Lower leg skin (tissue), 4 donors: ENCODE measurements around the gene LY6G6D. TPM values are rescaled to one million over a fixed set of nuclear protein-coding genes. Genes with fewer than 3 reads are reported as not detected.

Source experiments
- DNase-seq, 2 donors: peaks; one replicate each; pipeline ENCODE4 v3.0.0-alpha.2; 2019; ENCODE audit warnings: low spot score in 2 of 2
- H3K4me3 ChIP-seq: fragments of 200-600 bp; sonication (generic); 2 replicates; pipeline ENCODE4 v1.5.1; 2017; ENCODE audit warnings: mild to moderate bottlenecking, low read depth; ENCODE audit not compliant: poor library complexity, severe bottlenecking
- CTCF ChIP-seq, 3 donors: fragments of 450-650 bp; IDR thresholded peaks; one replicate each; pipeline ENCODE4 v1.5.1; 2016; ENCODE audit warnings: antibody characterized with exemption in 3 of 3, mild to moderate bottlenecking in 3 of 3, moderate library complexity in 2 of 3
- POLR2A ChIP-seq, 2 donors: fragments of 450-650 bp; IDR thresholded peaks; one replicate each; pipeline ENCODE4 v1.6.1; 2016 to 2017; ENCODE audit warnings: antibody characterized with exemption in 2 of 2, mild to moderate bottlenecking in 1 of 2, moderate library complexity in 1 of 2
- WGBS, 2 donors: methylation state at CpG; one replicate each; pipeline ENCODE4 v1.1.5; 2018; 5-methylcytosine and 5-hydroxymethylcytosine counted together
- intact Hi-C: fragments of 100-400 bp; cut with DNase I; formaldehyde crosslinking; loops from one replicate; pipeline ENCODE4 v1.15.0; 2023; ENCODE audit warnings: low total_unique reads
- total RNA-seq, 4 donors: library from RNA; depleted of rRNA; stranded (reverse); fragments of >200 nt; gene quantifications; one replicate each; pipeline ENCODE4 v1.1.0, GENCODE V29; 2016

LY6G6D gene
- total RNA-seq, 4 donors from 2014 or later: 9.5 TPM; not detected in 3

GRCh38 chr6:31700740-31701401 lies 14.3 kb upstream of the LY6G6D start:
- TF ChIP-seq POLR2A (IDR thresholded peaks at IDR 0.05): no peak
- no peak for TF ChIP-seq CTCF (IDR thresholded peaks at IDR 0.05)
- 76 to 82% methylated on average over 5 of the region's 5 CpGs for WGBS, 2 donors
- intact Hi-C loops: no loop called here
- no peak for DNase-seq
- no peak overlapping the region for H3K4me3 ChIP-seq

GRCh38 chr6:31701666-31702404 lies 13.3 kb upstream of the LY6G6D start:
- intact Hi-C loops: no loop called here
- DNase-seq: no peak
- TF ChIP-seq CTCF (IDR thresholded peaks at IDR 0.05) (no peak), POLR2A (IDR thresholded peaks at IDR 0.05) (no peak)

GRCh38 chr6:31702405-31702818 lies 12.7 kb upstream of the LY6G6D start:
- DNase-seq: no peak
- peak overlapping the region; percentile 73 for H3K4me3 ChIP-seq
- WGBS, 2 donors: 1% methylated on average over 10 of the region's 10 CpGs
- TF ChIP-seq POLR2A (IDR thresholded peaks at IDR 0.05): no peak
- TF ChIP-seq CTCF (IDR thresholded peaks at IDR 0.05): no peak
- intact Hi-C loops: no loop called here

More at GRCh38 chr6:31701666-31702404, 13.3 kb upstream of the LY6G6D start:
- 21 to 27% methylated on average over 7 of the region's 7 CpGs for WGBS, 2 donors
- peak overlapping the region; percentile 73 for H3K4me3 ChIP-seq

GRCh38 chr6:31702819-31703716 lies 12.1 kb upstream of the LY6G6D start, which contains the start of gene ABHD16A:
Gene ABHD16A, minus strand, starts transcription at chr6:31703324. Its CDS starts 43 bp downstream, at chr6:31703281.
- peak; percentile 98 to 100 for DNase-seq
- H3K4me3 ChIP-seq: peak within 1 kb of the TSS; percentile 73
- WGBS, 2 donors: 1% methylated on average over 42 to 54 of the region's 54 CpGs
- intact Hi-C loops: no loop called here
- TF ChIP-seq CTCF (IDR thresholded peaks at IDR 0.05): peak in 1 of 3 donors; percentile 51
- peak in 1 of 2 donors; percentile 94 for TF ChIP-seq POLR2A (IDR thresholded peaks at IDR 0.05)

- intact Hi-C loops: no loop called here
Measured at GRCh38 chr6:31705931-31706330, 9.2 kb upstream of the LY6G6D start.

More at GRCh38 chr6:31705931-31706330, 9.2 kb upstream of the LY6G6D start:
- no peak overlapping the region for H3K4me3 ChIP-seq
- no peak for DNase-seq
- 86% methylated on average over 6 of the region's 6 CpGs for WGBS, 2 donors
- TF ChIP-seq POLR2A (IDR thresholded peaks at IDR 0.05) (no peak), CTCF (IDR thresholded peaks at IDR 0.05) (no peak)
